ENCODE measurements around the gene CCL5.

CCL5 gene

DNA sequence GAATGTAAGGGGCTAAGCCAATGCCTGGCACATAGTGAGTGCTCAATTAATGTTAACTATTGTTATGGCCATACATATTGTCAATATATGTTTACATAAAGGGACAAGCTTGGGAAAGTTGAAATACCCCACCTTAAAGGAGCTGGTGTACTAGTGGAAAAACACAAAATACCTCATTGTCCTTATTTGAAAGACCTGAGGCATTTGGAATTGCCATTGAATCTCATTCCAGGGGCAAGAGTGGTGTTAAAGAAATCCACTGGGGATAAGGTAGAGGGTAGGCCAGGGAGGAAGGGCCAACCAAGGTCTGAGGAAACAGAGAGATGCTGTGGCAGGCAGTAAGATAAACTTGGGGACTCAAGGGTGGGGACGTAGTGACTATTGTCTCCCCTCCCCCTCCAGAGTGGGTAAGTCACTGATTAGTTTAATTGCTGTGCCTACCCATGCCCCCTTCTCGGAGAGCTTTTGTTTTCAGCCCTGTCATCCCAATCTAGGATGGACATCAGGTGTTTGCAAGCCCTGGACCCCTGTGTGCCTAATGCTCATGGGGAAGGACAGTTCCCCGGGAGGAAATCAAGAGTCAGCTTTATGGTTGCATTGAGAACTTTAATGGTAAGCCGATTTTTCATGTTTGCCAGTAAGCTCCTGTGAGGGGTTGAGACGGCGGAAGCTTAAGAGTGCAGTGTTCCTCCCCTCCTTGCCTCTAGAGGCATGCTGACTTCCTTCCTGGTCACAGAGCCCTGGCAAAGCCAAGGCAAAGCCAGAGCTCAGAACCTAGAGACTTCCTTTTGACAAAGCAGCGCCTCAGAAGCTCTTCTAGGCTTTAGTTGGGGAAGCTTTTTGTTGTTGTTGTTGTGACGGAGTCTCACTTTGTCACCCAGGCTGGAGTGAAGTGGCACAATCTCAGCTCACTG lies 9.0 kb downstream of the CCL5 start:
- no peak for DNase-seq (ENCODE audit: extremely low spot score)
- TF ChIP-seq, protein P1, sequence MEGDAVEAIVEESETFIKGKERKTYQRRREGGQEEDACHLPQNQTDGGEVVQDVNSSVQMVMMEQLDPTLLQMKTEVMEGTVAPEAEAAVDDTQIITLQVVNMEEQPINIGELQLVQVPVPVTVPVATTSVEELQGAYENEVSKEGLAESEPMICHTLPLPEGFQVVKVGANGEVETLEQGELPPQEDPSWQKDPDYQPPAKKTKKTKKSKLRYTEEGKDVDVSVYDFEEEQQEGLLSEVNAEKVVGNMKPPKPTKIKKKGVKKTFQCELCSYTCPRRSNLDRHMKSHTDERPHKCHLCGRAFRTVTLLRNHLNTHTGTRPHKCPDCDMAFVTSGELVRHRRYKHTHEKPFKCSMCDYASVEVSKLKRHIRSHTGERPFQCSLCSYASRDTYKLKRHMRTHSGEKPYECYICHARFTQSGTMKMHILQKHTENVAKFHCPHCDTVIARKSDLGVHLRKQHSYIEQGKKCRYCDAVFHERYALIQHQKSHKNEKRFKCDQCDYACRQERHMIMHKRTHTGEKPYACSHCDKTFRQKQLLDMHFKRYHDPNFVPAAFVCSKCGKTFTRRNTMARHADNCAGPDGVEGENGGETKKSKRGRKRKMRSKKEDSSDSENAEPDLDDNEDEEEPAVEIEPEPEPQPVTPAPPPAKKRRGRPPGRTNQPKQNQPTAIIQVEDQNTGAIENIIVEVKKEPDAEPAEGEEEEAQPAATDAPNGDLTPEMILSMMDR (IDR thresholded peaks at IDR 0.05; ENCODE audit: control extremely low read depth, extremely low read depth, low read depth, missing control alignments), result no peak
- ChIA-PET POLR2A (interaction anchor here (0.7 to 2.5 kb wide), 2 partner anchors 9 to 611 kb away, joined by 4 to 12 read pairs; partner anchors contain the start of gene CCL5), CTCF (interaction anchor here (0.8 to 4.9 kb wide), 9 partner anchors 8 to 278 kb away, joined by 3 to 30 read pairs (median 4); partner anchors contain the start of gene CCL5)

DNA sequence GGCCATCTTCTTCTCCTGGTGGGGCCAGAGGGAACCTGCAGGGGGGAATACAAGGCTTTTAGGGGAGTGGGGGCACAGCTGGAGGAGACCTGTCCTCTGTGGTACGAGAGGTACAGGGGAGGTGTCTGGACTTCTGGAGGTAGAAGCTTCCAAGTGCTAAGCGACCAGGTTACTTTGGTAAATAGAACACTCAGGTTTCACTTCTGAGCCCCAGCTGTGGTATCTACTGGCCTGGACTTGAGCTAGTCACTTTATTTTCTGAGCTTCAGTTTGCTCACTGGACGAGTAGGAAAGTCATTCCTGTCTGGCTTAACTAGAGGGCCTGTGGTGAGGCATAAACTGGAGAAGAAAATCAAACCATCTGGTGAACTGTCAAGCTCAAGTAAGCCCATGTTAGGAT lies 11.4 kb downstream of the CCL5 start, which contains the start of gene HEATR9:
Gene HEATR9, minus strand, starts transcription at position 155 of the 400 bp plus-strand sequence. Its CDS starts 149 bp downstream, at position 6.
- CTCF ChIA-PET, result interaction anchor here (0.9 to 4.9 kb wide), 6 partner anchors 12 to 50 kb away, joined by 3 to 30 read pairs (median 4); no protein-coding TSS in a partner anchor
- POLR2A ChIA-PET, result no interaction called here
- TF ChIP-seq, protein P1 (IDR thresholded peaks at IDR 0.05; ENCODE audit: control extremely low read depth, extremely low read depth, low read depth, missing control alignments), result no peak

DNA sequence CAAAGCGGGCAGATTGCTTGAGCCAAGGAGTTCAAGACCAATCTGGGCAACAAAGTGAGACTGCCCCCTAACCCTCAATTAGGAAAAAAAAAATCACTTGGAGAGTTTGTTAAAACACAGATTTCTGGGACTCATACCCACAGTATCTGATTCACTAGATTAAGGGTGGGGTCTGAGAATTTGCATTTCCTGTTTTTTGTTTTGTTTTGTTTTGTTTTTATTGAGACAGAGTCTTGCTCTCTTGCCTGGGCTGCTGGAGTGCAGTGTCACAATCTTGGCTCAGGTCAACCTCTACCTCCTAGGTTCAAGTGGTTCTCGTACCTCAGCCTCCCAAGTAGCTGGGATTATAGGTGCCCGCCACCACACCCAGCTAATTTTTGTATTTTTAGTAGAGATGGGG lies 12.6 kb downstream of the CCL5 start:
- DNase-seq (ENCODE audit: extremely low spot score), result no peak
- ChIA-PET POLR2A (no interaction called here), CTCF (interaction anchor here (2.5 to 4.9 kb wide), 2 partner anchors 10 to 18 kb away, joined by 8 to 30 read pairs; no protein-coding TSS in a partner anchor)
- TF ChIP-seq, protein P1 (IDR thresholded peaks at IDR 0.05; ENCODE audit: control extremely low read depth, extremely low read depth, low read depth, missing control alignments), result no peak

More for the DNA sequence above, 11.4 kb downstream of the CCL5 start, which contains the start of gene HEATR9:
- no peak for DNase-seq (ENCODE audit: extremely low spot score)

DNA sequence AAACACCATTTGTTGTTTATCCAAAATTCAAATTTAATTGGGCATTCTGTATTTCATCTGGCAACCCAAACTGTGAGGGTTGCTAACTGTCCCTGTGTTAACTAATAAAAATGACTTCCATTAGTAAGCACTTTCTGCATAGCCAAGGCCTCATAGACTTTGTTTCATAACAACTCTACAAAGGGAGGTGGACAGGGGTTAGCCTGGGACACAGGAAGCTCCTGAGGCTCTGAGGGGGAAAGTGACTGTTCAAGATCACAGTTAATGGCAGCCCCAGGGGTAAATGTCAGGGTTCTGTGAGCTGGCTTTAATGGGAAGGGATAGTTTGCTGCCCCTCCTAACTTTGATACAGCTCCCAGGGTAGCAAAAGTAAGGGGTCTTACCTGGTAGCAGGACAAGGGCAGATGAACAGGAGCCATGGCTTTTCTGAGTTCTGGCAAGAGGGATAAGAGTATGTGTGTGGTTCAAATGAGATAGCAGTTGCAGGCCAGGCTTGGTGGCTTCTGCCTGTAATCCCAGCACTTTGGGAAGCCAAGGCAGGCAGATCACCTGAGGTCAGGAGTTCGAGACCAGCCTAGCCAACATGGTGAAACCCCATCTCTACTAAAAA lies 13.7 kb downstream of the CCL5 start:
- DNase-seq (ENCODE audit: extremely low spot score), result no peak
- ChIA-PET CTCF (interaction anchor here (1.4 to 1.7 kb wide), 2 partner anchors 9 to 11 kb away, joined by 4 to 5 read pairs; no protein-coding TSS in a partner anchor), POLR2A (no interaction called here)
- TF ChIP-seq, protein P1 (IDR thresholded peaks at IDR 0.05; ENCODE audit: control extremely low read depth, extremely low read depth, low read depth, missing control alignments), result no peak

DNA sequence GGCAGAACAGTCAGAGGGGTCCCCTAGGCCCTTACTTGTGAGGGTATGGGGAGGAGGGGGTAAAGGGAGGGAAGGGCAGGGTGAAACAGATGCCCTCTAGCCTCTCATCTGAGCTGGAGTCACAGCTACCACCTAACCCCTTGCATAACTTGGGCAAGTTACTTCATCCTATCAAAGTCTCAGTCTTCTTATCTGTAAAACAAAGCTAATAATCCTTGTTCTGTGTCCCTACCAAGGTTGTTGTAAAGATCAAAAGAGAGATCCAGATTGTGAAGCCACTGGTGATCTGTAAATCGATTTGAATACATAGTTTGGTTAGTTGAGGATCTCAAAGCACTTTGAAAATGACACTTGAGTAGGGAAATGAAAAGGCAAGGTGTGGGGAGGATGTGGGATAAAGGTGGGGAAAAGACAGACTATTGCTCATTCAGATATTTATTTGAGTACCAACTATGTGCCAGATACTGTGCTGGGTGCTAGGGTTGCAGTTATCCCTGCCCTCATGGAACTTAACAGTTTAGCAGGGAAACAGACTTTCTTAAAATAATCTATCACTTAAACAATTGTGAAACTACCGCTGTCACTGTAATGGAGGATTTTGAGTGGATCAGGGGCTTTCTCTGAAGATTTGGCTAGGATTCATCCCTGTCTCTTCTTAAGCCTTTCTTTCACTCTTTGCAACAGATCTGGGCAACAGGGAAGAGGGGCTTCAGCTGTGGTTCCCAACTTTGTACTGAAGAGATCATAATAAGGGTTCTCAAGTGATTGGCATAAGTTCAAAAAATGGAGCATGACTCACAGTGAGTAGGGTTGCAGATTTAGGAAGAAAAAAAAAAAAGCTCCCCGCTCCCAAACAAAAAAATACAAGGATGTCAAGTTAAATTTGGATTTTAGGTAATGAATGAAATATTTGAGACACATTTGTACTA lies 14.5 kb downstream of the CCL5 start:
- CTCF ChIA-PET, result interaction anchor here (1.4 to 3.2 kb wide), 5 partner anchors 9 to 19 kb away, joined by 4 to 14 read pairs (median 4); no protein-coding TSS in a partner anchor
- TF ChIP-seq, protein P1 (IDR thresholded peaks at IDR 0.05; ENCODE audit: control extremely low read depth, extremely low read depth, low read depth, missing control alignments), result no peak
- POLR2A ChIA-PET, result no interaction called here
- DNase-seq (ENCODE audit: extremely low spot score), result no peak

Data from GM10248 (cell line).